Left forelimb (tissue), 1 donor: ENCODE results near the gene DNAAF5.
A peak's percentile ranks its signal among the peaks of the same experiment; 100 is the strongest.

ENCODE experiments used
- DNase-seq: peaks from one replicate; pipeline ENCODE4 v3.0.0-alpha.2; 2018; ENCODE audit warnings: low spot score

DNAAF5 gene

GRCh38 chr7:747186-747585 lies 20.7 kb downstream of the DNAAF5 start:
- peak; percentile 33 for DNase-seq

GRCh38 chr7:748446-748845 lies 21.9 kb downstream of the DNAAF5 start:
- DNase-seq, result peak; percentile 26

- DNase-seq, result peak; percentile 41
These were observed 22.6 kb downstream of the DNAAF5 start for GRCh38 chr7:749140-749551.

- DNase-seq, result peak; percentile 40
These were observed 23.8 kb downstream of the DNAAF5 start for GRCh38 chr7:750111-750905.

- peak; percentile 14 for DNase-seq
These were observed 25.3 kb downstream of the DNAAF5 start for GRCh38 chr7:751826-752225.

GRCh38 chr7:752256-752655 lies 25.8 kb downstream of the DNAAF5 start:
- DNase-seq, result peak; percentile 44

GRCh38 chr7:753190-753589 lies 26.7 kb downstream of the DNAAF5 start:
- DNase-seq, result peak; percentile 18

- DNase-seq, result peak; percentile 59
These were observed 28.3 kb downstream of the DNAAF5 start for GRCh38 chr7:754531-755412.

GRCh38 chr7:755413-755805 lies 28.9 kb downstream of the DNAAF5 start:
- DNase-seq, result peak; percentile 56

GRCh38 chr7:756231-756927 lies 29.9 kb downstream of the DNAAF5 start:
- DNase-seq, result peak; percentile 56

GRCh38 chr7:756928-757560 lies 30.5 kb downstream of the DNAAF5 start:
- peak; percentile 50 for DNase-seq

GRCh38 chr7:757741-758163 lies 31.3 kb downstream of the DNAAF5 start:
- peak; percentile 22 for DNase-seq

GRCh38 chr7:759569-759968 lies 33.1 kb downstream of the DNAAF5 start:
- no peak for DNase-seq

GRCh38 chr7:760006-760405 lies 33.5 kb downstream of the DNAAF5 start:
- no peak for DNase-seq

- DNase-seq, result no peak
These were observed 34.6 kb downstream of the DNAAF5 start for GRCh38 chr7:761101-761500.

- DNase-seq, result no peak
These were observed 35.1 kb downstream of the DNAAF5 start for GRCh38 chr7:761631-762030.

GRCh38 chr7:762885-763284 lies 36.4 kb downstream of the DNAAF5 start:
- DNase-seq, result no peak

GRCh38 chr7:763762-764161 lies 37.3 kb downstream of the DNAAF5 start:
- no peak for DNase-seq

- DNase-seq, result no peak
These were observed 38.9 kb downstream of the DNAAF5 start for GRCh38 chr7:765383-765782.

GRCh38 chr7:767580-767940 lies 41.1 kb downstream of the DNAAF5 start:
- DNase-seq, result no peak

- DNase-seq, result no peak
These were observed 41.6 kb downstream of the DNAAF5 start for GRCh38 chr7:767941-768731.
